ENCODE data around the gene ZNF516. TPM values are rescaled to one million over a fixed set of nuclear protein-coding genes. Genes with fewer than 3 reads are reported as not detected.

Gene ZNF516
- polyA plus RNA-seq, 1 experiment = 11.3 TPM

DNA sequence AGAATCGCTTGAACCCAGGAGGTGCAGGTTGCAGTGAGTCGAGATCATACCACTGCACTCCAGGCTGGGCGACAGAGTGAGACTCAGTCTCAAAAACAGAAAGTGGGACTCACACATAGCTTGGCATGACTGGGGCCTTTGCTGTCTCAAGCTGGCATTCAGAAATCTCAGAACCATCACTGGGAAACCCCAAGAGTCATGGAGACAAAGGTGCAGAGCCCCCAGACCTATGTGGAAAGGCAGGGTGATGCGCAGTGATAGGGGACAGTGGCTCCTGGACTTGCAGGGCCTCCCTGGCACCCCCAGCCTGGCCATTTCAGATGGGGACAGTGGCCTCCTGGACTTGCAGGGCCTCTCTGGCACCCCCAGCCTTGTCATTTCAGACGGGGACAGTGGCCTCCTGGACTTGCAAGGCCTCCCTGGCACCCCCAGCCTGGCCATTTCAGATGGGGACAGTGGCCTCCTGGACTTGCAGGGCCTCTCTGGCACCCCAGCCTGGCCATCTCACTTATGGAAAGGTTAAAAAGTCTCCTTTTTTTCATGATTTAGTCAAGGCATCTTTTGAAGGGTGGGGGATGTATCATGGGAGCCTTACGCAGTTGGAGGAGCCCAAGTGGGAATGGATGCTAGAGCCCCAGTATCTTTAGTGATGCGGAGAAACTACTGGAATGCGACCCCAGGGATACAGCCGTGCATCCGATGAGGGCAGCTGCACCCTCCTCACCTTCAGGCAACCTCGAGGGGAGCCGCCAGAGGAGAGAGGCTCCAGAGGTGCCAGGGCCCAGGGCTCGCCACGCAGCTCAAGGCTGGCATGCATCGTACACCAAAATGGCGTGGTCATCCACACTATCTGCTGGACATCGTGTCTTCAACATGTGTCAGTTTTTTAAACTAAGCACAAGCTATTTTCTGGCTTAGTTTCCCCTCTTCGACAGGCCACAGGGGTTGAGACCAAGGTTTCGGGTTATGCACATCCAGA is 30.5 kb downstream of the ZNF516 start:
- ChIA-PET POLR2A (no interaction called here), CTCF (interaction anchor here (0.9 kb wide), 1 partner anchor 53 kb away, joined by 3 read pairs; no protein-coding TSS in a partner anchor)
- peaks cover 4% of the 10 kb centered on the region for H3K36me3 ChIP-seq (ENCODE audit: control insufficient read depth, insufficient read depth, low read length)
- H3K27me3 ChIP-seq (ENCODE audit: control insufficient read depth, insufficient read depth, low read length) = no peaks in the 10 kb centered on the region
- H3K4me3 ChIP-seq (ENCODE audit: low read depth, low read length) = no peak overlapping the region
- TF ChIP-seq, protein P1, sequence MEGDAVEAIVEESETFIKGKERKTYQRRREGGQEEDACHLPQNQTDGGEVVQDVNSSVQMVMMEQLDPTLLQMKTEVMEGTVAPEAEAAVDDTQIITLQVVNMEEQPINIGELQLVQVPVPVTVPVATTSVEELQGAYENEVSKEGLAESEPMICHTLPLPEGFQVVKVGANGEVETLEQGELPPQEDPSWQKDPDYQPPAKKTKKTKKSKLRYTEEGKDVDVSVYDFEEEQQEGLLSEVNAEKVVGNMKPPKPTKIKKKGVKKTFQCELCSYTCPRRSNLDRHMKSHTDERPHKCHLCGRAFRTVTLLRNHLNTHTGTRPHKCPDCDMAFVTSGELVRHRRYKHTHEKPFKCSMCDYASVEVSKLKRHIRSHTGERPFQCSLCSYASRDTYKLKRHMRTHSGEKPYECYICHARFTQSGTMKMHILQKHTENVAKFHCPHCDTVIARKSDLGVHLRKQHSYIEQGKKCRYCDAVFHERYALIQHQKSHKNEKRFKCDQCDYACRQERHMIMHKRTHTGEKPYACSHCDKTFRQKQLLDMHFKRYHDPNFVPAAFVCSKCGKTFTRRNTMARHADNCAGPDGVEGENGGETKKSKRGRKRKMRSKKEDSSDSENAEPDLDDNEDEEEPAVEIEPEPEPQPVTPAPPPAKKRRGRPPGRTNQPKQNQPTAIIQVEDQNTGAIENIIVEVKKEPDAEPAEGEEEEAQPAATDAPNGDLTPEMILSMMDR (IDR thresholded peaks at IDR 0.05; ENCODE audit: insufficient read depth, low read depth, low read length) = no peak
- no peak for DNase-seq (ENCODE audit: low read depth)

DNA sequence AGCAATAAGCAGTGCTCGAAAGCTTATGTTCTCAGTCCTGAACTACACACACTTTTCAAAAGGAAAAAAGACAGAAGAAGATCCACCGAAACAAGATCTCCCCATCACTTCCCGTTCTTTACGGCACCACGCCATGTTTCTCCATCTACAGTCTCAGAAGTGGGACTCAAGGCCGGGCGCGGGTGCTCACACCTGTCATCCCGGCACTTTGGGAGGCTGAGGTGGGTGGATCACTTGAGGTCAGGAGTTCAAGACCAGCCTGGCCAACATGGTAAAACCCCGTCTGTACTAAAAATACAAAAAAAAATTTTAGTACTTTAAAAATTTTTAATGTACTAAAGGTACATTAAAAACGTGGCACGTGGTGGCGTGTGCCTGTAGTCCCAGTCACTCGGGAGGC is 31.2 kb downstream of the ZNF516 start:
- CTCF ChIA-PET = interaction anchor here (1.0 to 1.5 kb wide), 2 partner anchors 12 to 65 kb away, joined by 6 to 7 read pairs; no protein-coding TSS in a partner anchor
- no peak overlapping the region for H3K4me3 ChIP-seq (ENCODE audit: low read depth, low read length)
- H3K36me3 ChIP-seq (ENCODE audit: control insufficient read depth, insufficient read depth, low read length) = peaks cover 4% of the 10 kb centered on the region
- POLR2A ChIA-PET = no interaction called here
- no peak for DNase-seq (ENCODE audit: low read depth)
- H3K27me3 ChIP-seq (ENCODE audit: control insufficient read depth, insufficient read depth, low read length) = no peaks in the 10 kb centered on the region
- TF ChIP-seq, protein P1 (IDR thresholded peaks at IDR 0.05; ENCODE audit: insufficient read depth, low read depth, low read length) = no peak

DNA sequence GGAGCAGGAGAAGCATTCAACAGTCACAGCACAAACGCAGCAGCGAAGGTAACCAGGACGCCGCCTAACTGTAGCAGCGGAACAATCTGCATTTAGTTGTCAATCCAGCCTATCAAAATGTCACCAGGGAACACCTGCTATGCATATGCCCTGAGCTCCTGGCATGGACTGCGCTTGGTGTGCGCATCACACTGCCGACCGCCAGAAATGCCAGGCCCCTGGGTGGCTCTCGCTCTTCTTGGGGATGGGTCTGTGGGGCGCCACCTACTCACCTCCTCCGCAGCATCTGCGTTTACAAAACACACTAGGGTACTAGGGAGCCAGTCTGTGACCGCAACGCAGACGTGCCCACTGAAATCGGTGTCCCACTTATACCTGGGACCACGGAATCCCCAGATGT is 31.7 kb downstream of the ZNF516 start:
- POLR2A ChIA-PET = no interaction called here
- H3K36me3 ChIP-seq (ENCODE audit: control insufficient read depth, insufficient read depth, low read length) = peaks cover 6% of the 10 kb centered on the region
- H3K4me3 ChIP-seq (ENCODE audit: low read depth, low read length) = no peak overlapping the region
- DNase-seq (ENCODE audit: low read depth) = no peak
- TF ChIP-seq, protein P1 (IDR thresholded peaks at IDR 0.05; ENCODE audit: insufficient read depth, low read depth, low read length) = no peak
- CTCF ChIA-PET = interaction anchor here (1.0 to 1.5 kb wide), 2 partner anchors 13 to 65 kb away, joined by 6 to 7 read pairs; no protein-coding TSS in a partner anchor
- H3K27me3 ChIP-seq (ENCODE audit: control insufficient read depth, insufficient read depth, low read length) = no peaks in the 10 kb centered on the region

DNA sequence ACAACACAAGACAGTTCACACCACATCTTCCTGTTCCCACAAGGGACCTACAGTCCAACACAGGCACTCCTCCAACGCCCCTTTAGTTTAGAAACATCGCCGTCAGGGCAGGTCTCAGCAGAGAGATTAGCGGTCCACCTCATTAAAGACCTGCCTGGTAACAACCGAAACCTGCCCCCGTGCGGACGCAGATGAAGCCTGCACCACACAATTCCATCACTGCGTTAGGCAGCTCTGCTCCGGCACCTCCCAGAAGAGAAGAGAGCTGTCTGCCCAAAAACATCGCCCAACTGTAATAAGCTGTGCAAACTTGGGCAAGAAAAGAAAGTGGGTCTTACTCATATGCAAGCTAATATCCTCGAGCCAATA is 32.7 kb downstream of the ZNF516 start:
- CTCF ChIA-PET = interaction anchor here (1.5 kb wide), 1 partner anchor 64 kb away, joined by 6 read pairs; no protein-coding TSS in a partner anchor
- Histone ChIP-seq H3K36me3 (ENCODE audit: control insufficient read depth, insufficient read depth, low read length) (peaks cover 6% of the 10 kb centered on the region), H3K27me3 (ENCODE audit: control insufficient read depth, insufficient read depth, low read length) (no peaks in the 10 kb centered on the region), H3K4me3 (ENCODE audit: low read depth, low read length) (no peak overlapping the region)
- TF ChIP-seq, protein P1 (IDR thresholded peaks at IDR 0.05; ENCODE audit: insufficient read depth, low read depth, low read length) = no peak
- POLR2A ChIA-PET = interaction anchor here (0.6 kb wide), 1 partner anchor 11 kb away, joined by 3 read pairs; no protein-coding TSS in a partner anchor
- DNase-seq (ENCODE audit: low read depth) = no peak

DNA sequence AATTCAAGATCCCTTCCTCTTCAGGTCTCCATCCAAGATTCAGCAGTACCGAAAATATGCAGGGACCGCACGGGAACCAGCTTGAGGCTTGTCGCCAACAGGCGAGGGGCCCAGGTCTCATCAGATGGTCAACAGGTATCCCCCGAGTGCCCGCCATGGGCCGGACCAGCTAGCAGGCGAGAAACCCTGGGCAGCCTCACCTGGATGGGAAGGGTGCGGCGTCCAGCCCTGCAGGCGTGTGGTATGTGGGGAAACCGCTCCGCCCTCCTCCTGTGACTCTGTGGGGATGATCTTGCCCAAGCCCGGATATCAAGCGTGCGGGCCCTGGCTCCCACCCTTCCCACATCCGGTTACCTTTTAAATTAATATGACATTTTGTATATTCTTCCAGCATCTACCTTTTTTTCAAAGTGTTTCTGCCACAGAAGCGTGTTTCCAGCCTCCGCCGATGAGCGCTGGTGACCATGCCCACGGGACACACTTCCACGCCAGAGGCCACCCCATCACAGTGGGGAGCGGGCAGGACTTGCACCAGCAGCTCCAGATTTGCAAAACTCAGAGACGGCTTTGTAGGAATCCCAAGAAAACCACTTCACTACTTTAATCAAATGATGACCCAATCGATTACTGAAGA is 33.2 kb downstream of the ZNF516 start:
- Histone ChIP-seq H3K4me3 (ENCODE audit: low read depth, low read length) (no peak overlapping the region), H3K36me3 (ENCODE audit: control insufficient read depth, insufficient read depth, low read length) (peaks cover 5% of the 10 kb centered on the region), H3K27me3 (ENCODE audit: control insufficient read depth, insufficient read depth, low read length) (no peaks in the 10 kb centered on the region)
- no peak for DNase-seq (ENCODE audit: low read depth)
- TF ChIP-seq, protein P1 (IDR thresholded peaks at IDR 0.05; ENCODE audit: insufficient read depth, low read depth, low read length) = no peak
- POLR2A ChIA-PET = no interaction called here
- CTCF ChIA-PET = interaction anchor here (1.2 kb wide), 1 partner anchor 28 kb away, joined by 3 read pairs; no protein-coding TSS in a partner anchor

Measured in BJ (cell line).